Loucy (cell line): ENCODE results near the gene TTYH3.

Experiments
- H2AFZ ChIP-seq: fragments of 200-600 bp; sonication (generic); 2 replicates; pipeline ENCODE4 v1.6.0; 2016; ENCODE audit warnings: antibody characterized with exemption, mild to moderate bottlenecking, low read length, moderate library complexity
- H3F3A ChIP-seq: fragments of 200-600 bp; 2 replicates; pipeline ENCODE4 v1.6.0; 2016; ENCODE audit warnings: antibody characterized with exemption, low read depth, mild to moderate bottlenecking
- H3K27me3 ChIP-seq: fragments of 200-600 bp; sonication (generic); 2 replicates; pipeline ENCODE4 v1.6.1; 2014; ENCODE audit warnings: low read length, mild to moderate bottlenecking; ENCODE audit not compliant: insufficient read depth, poor library complexity, severe bottlenecking
- H3K36me3 ChIP-seq: fragments of 200-600 bp; sonication (generic); 2 replicates; pipeline ENCODE4 v1.6.1; 2016; ENCODE audit warnings: low read length; ENCODE audit not compliant: insufficient read depth
- H3K4me1 ChIP-seq: fragments of 200-600 bp; sonication (generic); 2 replicates; pipeline ENCODE4 v1.5.1; 2014; ENCODE audit warnings: low read length, mild to moderate bottlenecking; ENCODE audit not compliant: insufficient read depth, poor library complexity, severe bottlenecking
- H3K4me2 ChIP-seq: fragments of 200-600 bp; sonication (generic); 2 replicates; pipeline ENCODE4 v1.6.0; 2014; ENCODE audit warnings: antibody characterized with exemption, low read length, low read depth, mild to moderate bottlenecking; ENCODE audit not compliant: poor library complexity, severe bottlenecking
- H3K4me3 ChIP-seq: fragments of 200-600 bp; sonication (generic); 2 replicates; pipeline ENCODE4 v1.5.1; 2014; ENCODE audit warnings: low read length, mild to moderate bottlenecking, mixed read lengths; ENCODE audit not compliant: poor library complexity, severe bottlenecking
- H3K79me2 ChIP-seq: fragments of 200-600 bp; sonication (generic); 2 replicates; pipeline ENCODE4 v1.6.1; 2014; ENCODE audit warnings: low read length; ENCODE audit not compliant: insufficient read depth
- H3K9ac ChIP-seq: fragments of 200-600 bp; sonication (generic); 2 replicates; pipeline ENCODE4 v1.6.0; 2014; ENCODE audit warnings: mild to moderate bottlenecking, low read depth, low read length, moderate library complexity; ENCODE audit not compliant: poor library complexity, severe bottlenecking
- H3K9me2 ChIP-seq: fragments of 200-600 bp; sonication (generic); replicated peaks from 2 replicates; pipeline ENCODE4 v1.6.1; 2016; ENCODE audit warnings: low read depth, low read length, mixed read lengths
- H3K9me3 ChIP-seq: fragments of 200-600 bp; sonication (generic); 2 replicates; pipeline ENCODE4 v1.6.1; 2014; ENCODE audit warnings: mild to moderate bottlenecking, antibody characterized with exemption, low read length, low read depth; ENCODE audit not compliant: insufficient read depth
- H4K20me1 ChIP-seq: fragments of 200-600 bp; sonication (generic); 2 replicates; pipeline ENCODE4 v1.6.0; 2014; ENCODE audit warnings: antibody characterized with exemption, low read length, mild to moderate bottlenecking; ENCODE audit not compliant: insufficient read depth, poor library complexity, severe bottlenecking
- CTCF ChIP-seq: fragments of 200-600 bp; sonication (generic); conservative IDR thresholded peaks from 2 replicates; pipeline ENCODE4 v1.5.1; 2014; ENCODE audit warnings: mild to moderate bottlenecking, antibody characterized with exemption, low read length
- EZH2phosphoT487 ChIP-seq: fragments of 200-600 bp; IDR thresholded peaks from 2 replicates; pipeline ENCODE4 v1.6.1; 2018; ENCODE audit warnings: antibody characterized with exemption, mild to moderate bottlenecking, moderate library complexity, borderline replicate concordance

TTYH3 gene

GRCh38 chr7:2643386-2644219 lies 11.8 kb downstream of the TTYH3 start:
- H2AFZ ChIP-seq: no peak overlapping the region
- H3K4me3 ChIP-seq: no peak overlapping the region
- H3K4me2 ChIP-seq: no peak overlapping the region
- no peak overlapping the region for H3K9ac ChIP-seq
- peaks cover 33% of the 10 kb centered on the region for H3K4me1 ChIP-seq
- H3K79me2 ChIP-seq: peaks cover 62% of the 10 kb centered on the region
- H3K9me2 ChIP-seq: no peaks in the 10 kb centered on the region
- no peak for TF ChIP-seq EZH2phosphoT487
- peak; percentile 59 for TF ChIP-seq CTCF
- H3K36me3 ChIP-seq: peaks cover 16% of the 10 kb centered on the region; the same call in 1 of the 2 replicates
- no peaks in the 10 kb centered on the region for H3F3A ChIP-seq
- no peaks in the 10 kb centered on the region for H3K27me3 ChIP-seq
- no peaks in the 10 kb centered on the region for H3K9me3 ChIP-seq
- H4K20me1 ChIP-seq: peaks cover 75% of the 10 kb centered on the region

- peaks cover 56% of the 10 kb centered on the region for H3K79me2 ChIP-seq
- H3K4me1 ChIP-seq: peaks cover 33% of the 10 kb centered on the region
- H3K9ac ChIP-seq: no peak overlapping the region
- no peak overlapping the region for H2AFZ ChIP-seq
- H3K4me2 ChIP-seq: peak overlapping the region; percentile 80
- no peaks in the 10 kb centered on the region for H3F3A ChIP-seq
- no peak overlapping the region for H3K4me3 ChIP-seq
- H3K27me3 ChIP-seq: no peaks in the 10 kb centered on the region
- peaks cover 69% of the 10 kb centered on the region for H4K20me1 ChIP-seq
- no peak for TF ChIP-seq EZH2phosphoT487
- no peak for TF ChIP-seq CTCF
- H3K9me2 ChIP-seq: no peaks in the 10 kb centered on the region
- no peaks in the 10 kb centered on the region for H3K9me3 ChIP-seq
- H3K36me3 ChIP-seq: peaks cover 21% of the 10 kb centered on the region; the same call in 1 of the 2 replicates
These were observed 12.4 kb downstream of the TTYH3 start for GRCh38 chr7:2644220-2644561.

GRCh38 chr7:2644562-2645273 lies 12.9 kb downstream of the TTYH3 start:
- peaks cover 33% of the 10 kb centered on the region for H3K4me1 ChIP-seq
- peak overlapping the region; percentile 64 for H3K4me3 ChIP-seq
- H3K9ac ChIP-seq: peak overlapping the region; percentile 28
- no peak overlapping the region for H2AFZ ChIP-seq
- no peaks in the 10 kb centered on the region for H3K9me3 ChIP-seq
- no peaks in the 10 kb centered on the region for H3K27me3 ChIP-seq
- H3K36me3 ChIP-seq: peaks cover 25% of the 10 kb centered on the region; the same call in 1 of the 2 replicates
- H3K4me2 ChIP-seq: peak overlapping the region; percentile 80
- peaks cover 64% of the 10 kb centered on the region for H4K20me1 ChIP-seq
- peaks cover 51% of the 10 kb centered on the region for H3K79me2 ChIP-seq
- H3F3A ChIP-seq: no peaks in the 10 kb centered on the region
- TF ChIP-seq EZH2phosphoT487: no peak
- no peak for TF ChIP-seq CTCF
- no peaks in the 10 kb centered on the region for H3K9me2 ChIP-seq
